ENCODE data around the gene SERPINI1.

The SERPINI1 gene

GRCh38 chr3:167776066-167776685, 40.7 kb downstream of the SERPINI1 start:
- H3K4me3 ChIP-seq (ENCODE audit: control insufficient read depth, low read depth, low read length), result no peak overlapping the region
- DNase-seq (ENCODE audit: low read depth), result no peak
- TF ChIP-seq CTCF (conservative IDR thresholded peaks at IDR 0.05; ENCODE audit: control insufficient read depth, insufficient read depth, low read depth, low read length), result no peak

GRCh38 chr3:167777356-167777755, 41.8 kb downstream of the SERPINI1 start:
- no peak overlapping the region for H3K4me3 ChIP-seq (ENCODE audit: control insufficient read depth, low read depth, low read length)
- no peak for TF ChIP-seq CTCF (conservative IDR thresholded peaks at IDR 0.05; ENCODE audit: control insufficient read depth, insufficient read depth, low read depth, low read length)
- no peak for DNase-seq (ENCODE audit: low read depth)

GRCh38 chr3:167780214-167780883, 44.8 kb downstream of the SERPINI1 start:
- no peak overlapping the region for H3K4me3 ChIP-seq (ENCODE audit: control insufficient read depth, low read depth, low read length)
- no peak for DNase-seq (ENCODE audit: low read depth)
- no peak for TF ChIP-seq CTCF (conservative IDR thresholded peaks at IDR 0.05; ENCODE audit: control insufficient read depth, insufficient read depth, low read depth, low read length)

- peak; percentile 6 for DNase-seq (ENCODE audit: low read depth)
Measured at GRCh38 chr3:167783781-167784180, 48.3 kb downstream of the SERPINI1 start.

GRCh38 chr3:167785790-167786189, 50.3 kb downstream of the SERPINI1 start:
- H3K4me3 ChIP-seq (ENCODE audit: control insufficient read depth, low read depth, low read length), result no peak overlapping the region
- no peak for TF ChIP-seq CTCF (conservative IDR thresholded peaks at IDR 0.05; ENCODE audit: control insufficient read depth, insufficient read depth, low read depth, low read length)
- no peak for DNase-seq (ENCODE audit: low read depth)

More at GRCh38 chr3:167783781-167784180, 48.3 kb downstream of the SERPINI1 start:
- TF ChIP-seq CTCF (conservative IDR thresholded peaks at IDR 0.05; ENCODE audit: control insufficient read depth, insufficient read depth, low read depth, low read length), result no peak
- no peak overlapping the region for H3K4me3 ChIP-seq (ENCODE audit: control insufficient read depth, low read depth, low read length)

- no peak overlapping the region for H3K4me3 ChIP-seq (ENCODE audit: control insufficient read depth, low read depth, low read length)
Measured at GRCh38 chr3:167787440-167787839, 51.9 kb downstream of the SERPINI1 start.

More at GRCh38 chr3:167787440-167787839, 51.9 kb downstream of the SERPINI1 start:
- no peak for DNase-seq (ENCODE audit: low read depth)
- no peak for TF ChIP-seq CTCF (conservative IDR thresholded peaks at IDR 0.05; ENCODE audit: control insufficient read depth, insufficient read depth, low read depth, low read length)
